GM06990 (cell line): Measurements from ENCODE around the gene TMEM117.
"Not testable (repeated sequence)": the region's sequence is repeated elsewhere in the genome, so short reads cannot be mapped to it uniquely, and the experiment has no call there.

Source experiments
- DNase-seq: peaks from one replicate; pipeline ENCODE4 v3.0.0-alpha.2; 2011; ENCODE audit not compliant: insufficient read length; ENCODE audit errors: extremely low read depth
- H3K27me3 ChIP-seq: replicated peaks from 2 replicates; pipeline ENCODE4 v1.6.0; 2011; ENCODE audit warnings: low read length; ENCODE audit not compliant: control insufficient read depth, insufficient read depth
- H3K36me3 ChIP-seq: 2 replicates; pipeline ENCODE4 v1.5.1; 2011; ENCODE audit warnings: low read length; ENCODE audit not compliant: control insufficient read depth, insufficient read depth
- H3K4me3 ChIP-seq: replicated peaks from 2 replicates; pipeline ENCODE4 v1.5.1; 2011; ENCODE audit warnings: low read depth, mild to moderate bottlenecking, control low read depth, low read length
- TF ChIP-seq, protein P1 (sequence below): IDR thresholded peaks from 2 replicates; pipeline ENCODE4 v1.5.1; 2011; ENCODE audit warnings: low read length, control low read depth, mild to moderate bottlenecking, inconsistent platforms; ENCODE audit not compliant: insufficient read depth, poor library complexity, severe bottlenecking

TMEM117 gene

DNA sequence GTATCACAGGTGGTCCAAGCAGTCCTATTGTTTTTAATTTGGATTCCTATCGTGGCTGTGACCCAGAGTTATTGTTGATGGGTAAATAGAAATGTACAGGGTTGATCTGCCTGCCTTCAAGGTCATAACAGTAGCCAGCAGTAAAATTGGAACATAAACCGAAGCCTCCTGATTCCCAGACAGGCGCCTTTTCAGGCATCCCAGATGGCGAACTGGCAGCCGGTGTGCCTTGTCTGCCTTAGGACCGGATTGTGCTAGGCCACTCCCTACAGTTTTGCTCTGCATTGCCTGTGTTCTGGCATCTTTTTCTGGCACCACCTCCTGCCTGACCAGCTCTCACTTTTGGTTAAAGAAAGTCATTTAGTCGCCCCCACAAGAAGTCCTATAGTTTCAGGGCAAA is 22.2 kb downstream of the TMEM117 start:
- TF ChIP-seq, protein P1, sequence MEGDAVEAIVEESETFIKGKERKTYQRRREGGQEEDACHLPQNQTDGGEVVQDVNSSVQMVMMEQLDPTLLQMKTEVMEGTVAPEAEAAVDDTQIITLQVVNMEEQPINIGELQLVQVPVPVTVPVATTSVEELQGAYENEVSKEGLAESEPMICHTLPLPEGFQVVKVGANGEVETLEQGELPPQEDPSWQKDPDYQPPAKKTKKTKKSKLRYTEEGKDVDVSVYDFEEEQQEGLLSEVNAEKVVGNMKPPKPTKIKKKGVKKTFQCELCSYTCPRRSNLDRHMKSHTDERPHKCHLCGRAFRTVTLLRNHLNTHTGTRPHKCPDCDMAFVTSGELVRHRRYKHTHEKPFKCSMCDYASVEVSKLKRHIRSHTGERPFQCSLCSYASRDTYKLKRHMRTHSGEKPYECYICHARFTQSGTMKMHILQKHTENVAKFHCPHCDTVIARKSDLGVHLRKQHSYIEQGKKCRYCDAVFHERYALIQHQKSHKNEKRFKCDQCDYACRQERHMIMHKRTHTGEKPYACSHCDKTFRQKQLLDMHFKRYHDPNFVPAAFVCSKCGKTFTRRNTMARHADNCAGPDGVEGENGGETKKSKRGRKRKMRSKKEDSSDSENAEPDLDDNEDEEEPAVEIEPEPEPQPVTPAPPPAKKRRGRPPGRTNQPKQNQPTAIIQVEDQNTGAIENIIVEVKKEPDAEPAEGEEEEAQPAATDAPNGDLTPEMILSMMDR = no peak

DNA sequence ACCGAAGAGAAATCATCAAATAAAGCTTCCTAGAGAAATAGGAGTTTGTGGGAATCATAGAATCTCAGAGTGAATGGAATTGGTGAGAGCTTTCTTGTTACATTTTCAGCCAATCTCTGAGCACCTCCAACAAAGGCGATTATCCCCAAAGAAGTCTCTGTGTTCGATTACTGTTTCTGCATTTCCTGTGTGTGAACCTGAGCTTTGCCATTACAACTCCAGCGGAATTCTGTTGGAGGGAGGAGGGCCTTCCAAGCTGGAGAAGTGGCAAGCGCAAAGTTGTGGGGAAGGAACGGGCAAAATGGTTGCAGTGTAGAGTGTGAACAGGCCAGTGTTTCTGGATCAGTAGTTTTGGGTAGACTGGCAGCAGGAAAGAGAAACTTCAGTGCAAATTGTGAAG is 23.1 kb downstream of the TMEM117 start:
- no peaks in the 10 kb centered on the region for H3K27me3 ChIP-seq
- TF ChIP-seq, protein P1 = no peak
- H3K4me3 ChIP-seq = no peak overlapping the region
- H3K36me3 ChIP-seq = no peaks in the 10 kb centered on the region
- no peak for DNase-seq

More for the DNA sequence above, 22.2 kb downstream of the TMEM117 start:
- no peaks in the 10 kb centered on the region for H3K36me3 ChIP-seq
- DNase-seq = no peak
- no peak overlapping the region for H3K4me3 ChIP-seq
- H3K27me3 ChIP-seq = no peaks in the 10 kb centered on the region

DNA sequence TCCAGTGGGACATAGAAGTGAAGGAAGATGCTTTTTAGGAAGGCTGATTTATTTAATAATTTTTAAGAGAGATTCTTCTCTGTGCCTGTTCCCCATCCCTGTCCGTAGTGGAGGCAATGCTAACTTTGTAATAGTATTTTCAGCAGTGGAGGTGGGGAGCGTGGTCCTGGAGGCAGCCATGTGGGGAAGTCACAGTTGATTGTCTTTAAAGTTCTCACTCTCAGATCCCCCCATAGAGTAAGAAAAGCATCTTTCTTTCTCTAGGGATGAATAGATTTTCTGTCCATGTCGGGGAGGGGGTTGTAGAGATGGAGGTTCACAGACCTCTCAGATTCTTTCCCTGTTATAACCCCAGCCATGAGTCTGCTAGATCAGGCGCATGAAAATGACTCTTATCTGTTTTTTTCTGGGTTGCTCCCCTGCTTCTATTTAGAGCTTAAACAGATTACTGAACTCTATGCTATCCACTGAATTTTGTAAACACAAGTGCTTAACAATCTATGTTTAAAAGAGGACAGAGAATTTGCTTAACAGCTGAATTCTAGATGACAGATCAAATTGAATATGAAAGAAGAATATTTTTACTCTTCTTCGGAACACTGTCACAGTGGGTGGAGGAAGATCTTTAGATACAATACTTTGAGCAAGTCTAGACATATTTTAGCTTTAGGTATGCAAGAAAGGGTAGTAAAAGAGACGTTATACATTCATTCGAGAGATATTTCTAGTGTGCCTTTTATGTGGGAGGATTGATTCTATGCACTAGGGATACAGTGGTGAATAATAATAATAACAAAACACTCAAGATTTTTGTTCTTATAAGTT is 25.3 kb downstream of the TMEM117 start:
- H3K27me3 ChIP-seq = no peaks in the 10 kb centered on the region
- no peak for DNase-seq
- no peaks in the 10 kb centered on the region for H3K36me3 ChIP-seq
- no peak overlapping the region for H3K4me3 ChIP-seq
- TF ChIP-seq, protein P1 = no peak

DNA sequence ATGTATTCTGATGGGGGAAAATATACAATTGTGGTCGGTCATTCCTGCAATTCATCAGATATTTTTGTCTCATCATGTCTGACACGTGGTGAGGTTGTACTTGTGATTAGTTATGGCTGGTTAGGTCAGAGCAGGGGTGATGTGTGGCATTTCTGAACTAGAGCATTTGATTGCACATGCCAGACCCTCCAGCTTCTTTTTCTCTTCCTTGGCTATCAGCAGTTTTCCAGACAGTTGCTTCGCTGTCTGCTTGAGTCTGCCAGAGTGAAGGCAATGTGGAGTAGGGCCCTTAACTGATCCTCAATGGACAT is 25.9 kb downstream of the TMEM117 start:
- TF ChIP-seq, protein P1 = no peak
- Histone ChIP-seq H3K27me3 (no peaks in the 10 kb centered on the region), H3K36me3 (no peaks in the 10 kb centered on the region), H3K4me3 (no peak overlapping the region)
- no peak for DNase-seq

DNA sequence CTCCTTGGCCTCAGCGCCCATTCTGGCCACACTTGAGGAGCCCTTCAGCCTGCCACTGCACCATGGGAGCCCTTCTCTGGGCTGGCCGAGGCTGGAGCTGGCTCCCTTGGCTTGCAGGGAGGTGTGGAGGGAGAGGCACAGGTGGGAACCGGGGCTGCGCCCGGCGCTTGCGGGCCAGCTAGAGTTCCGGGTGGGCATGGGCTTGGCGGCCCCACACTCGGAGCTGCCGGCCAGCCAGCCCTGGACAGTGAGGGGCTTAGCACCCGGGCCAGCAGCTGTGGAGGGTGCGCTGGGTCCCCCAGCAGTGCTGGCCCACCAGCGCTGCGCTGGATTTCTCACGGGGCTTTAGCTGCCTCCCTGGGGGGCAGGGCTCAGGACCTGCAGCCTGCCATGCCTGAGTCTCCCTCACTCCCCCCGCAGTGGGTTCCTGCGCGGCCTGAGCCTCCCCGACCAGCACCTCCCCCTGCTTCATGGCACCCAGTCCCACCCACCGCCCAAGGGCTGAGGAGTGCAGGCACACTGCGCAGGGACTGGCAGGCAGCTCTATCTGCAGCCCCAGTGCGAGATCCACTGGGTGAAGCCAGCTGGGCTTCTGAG is 28.0 kb downstream of the TMEM117 start:
- TF ChIP-seq, protein P1 = no peak

DNA sequence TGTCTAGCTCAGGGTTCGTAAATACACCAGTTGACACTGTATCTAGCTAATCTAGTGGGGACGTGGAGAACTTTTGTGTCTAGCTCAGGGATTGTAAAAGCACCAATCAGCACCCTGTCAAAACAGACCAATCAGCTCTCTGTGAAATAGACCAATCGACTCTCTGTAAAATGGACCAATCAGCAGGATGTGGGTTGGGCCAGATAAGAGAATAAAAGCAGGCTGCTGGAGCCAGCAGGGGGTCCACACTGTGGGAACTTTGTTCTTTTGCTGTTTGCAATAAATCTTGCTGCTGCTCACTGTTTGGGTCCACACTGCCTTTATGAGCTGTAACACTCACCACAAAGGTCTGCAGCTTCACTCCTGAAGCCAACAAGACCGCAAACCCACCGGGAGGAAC is 28.7 kb downstream of the TMEM117 start:
- not testable (repeated sequence) for H3K27me3 ChIP-seq, H3K4me3 ChIP-seq, H3K36me3 ChIP-seq, DNase-seq

More for the DNA sequence above, 28.0 kb downstream of the TMEM117 start:
- Histone ChIP-seq H3K4me3 (no peak overlapping the region), H3K36me3 (no peaks in the 10 kb centered on the region), H3K27me3 (no peaks in the 10 kb centered on the region)
- no peak for DNase-seq
